H1 (cell line): ENCODE results near the gene WFDC8. TPM values are rescaled to one million over a fixed set of nuclear protein-coding genes. Genes with fewer than 3 reads are reported as not detected.

Source experiments
- CBX5 ChIP-seq: fragments of 300-800, 300-1000 bp; sonication (generic); IDR thresholded peaks from 2 replicates; pipeline ENCODE4 v1.7.1; 2016; ENCODE audit warnings: antibody characterized with exemption, low read length, low read depth
- CBX8 ChIP-seq: fragments of 300-800, 300-1000 bp; sonication (generic); IDR thresholded peaks from 2 replicates; pipeline ENCODE4 v1.7.1; 2016; ENCODE audit warnings: low read depth, low read length, borderline replicate concordance
- CHD7 ChIP-seq: fragments of 300-600 bp; sonication (generic); IDR thresholded peaks from 2 replicates; pipeline ENCODE4 v1.7.1; 2012; ENCODE audit warnings: low read length, moderate library complexity, mild to moderate bottlenecking, inconsistent platforms; ENCODE audit not compliant: insufficient replicate concordance
- GABPA ChIP-seq: IDR thresholded peaks from 2 replicates; pipeline ENCODE4 v1.6.1; 2011; ENCODE audit warnings: mild to moderate bottlenecking, low read length, moderate library complexity, borderline replicate concordance; ENCODE audit not compliant: insufficient read depth
- NANOG ChIP-seq: IDR thresholded peaks from 2 replicates; pipeline ENCODE4 v1.6.1; 2011; ENCODE audit warnings: low read length, low read depth, mild to moderate bottlenecking, inconsistent platforms; ENCODE audit not compliant: insufficient read depth, poor library complexity, severe bottlenecking
- POLR2A ChIP-seq, 2 experiments: IDR thresholded peaks; 1 replicate in 1 of 2; 2 replicates in 1 of 2; pipeline ENCODE4 v1.6.1; 2011; ENCODE audit warnings: low read depth in 2 of 2, low read length in 2 of 2, mild to moderate bottlenecking in 2 of 2; ENCODE audit errors: control extremely low read depth in 1 of 2
- SIX5 ChIP-seq: IDR thresholded peaks from 2 replicates; pipeline ENCODE4 v1.6.1; 2011; ENCODE audit warnings: mild to moderate bottlenecking, low read depth, low read length
- polyA plus RNA-seq, 7 experiments: library from polyadenylated mRNA; depleted of rRNA in 3 of 7; stranded (reverse) in 5 of 7; unstranded in 2 of 7; fragments of >200 nt in 5 of 7; fragments of 200-250 nt in 2 of 7; gene quantifications; 1 replicate in 5 of 7; 2 replicates in 1 of 7; 4 replicates in 1 of 7; pipeline versions ENCODE4 v1.2.1 to v1.2.3, GENCODE V29; 2011 to 2013; ENCODE audit warnings: missing spikeins in 2 of 7, mixed read lengths in 2 of 7
- total RNA-seq: library from RNA; stranded (reverse); fragmentation: NEBNext Ultra II Directional; extraction: Animal tissue kit (Norgen Biotek cat#: 25700); gene quantifications from 2 replicates; pipeline ENCODE4 v1.2.1, GENCODE V29; 2021
- TF ChIP-seq, protein P1 (sequence below): IDR thresholded peaks from 2 replicates; pipeline ENCODE4 v1.6.1; 2012; ENCODE audit warnings: low read length, inconsistent platforms

The WFDC8 gene
- total and polyA plus RNA-seq, 2 of the 8 experiments (the other 6 are each of a cell fraction or from before 2014, with no cell fraction given): not detected

GRCh38 chr20:45552456-45552855 lies 26.6 kb downstream of the WFDC8 start (continued):
- TF ChIP-seq CHD7 (no peak), CBX5 (no peak), CBX8 (no peak), NANOG (no peak), SIX5 (no peak), POLR2A (IDR thresholded peaks at IDR 0.05; ENCODE audit: control extremely low read depth in 1 of 2, low read depth in 2 of 2, low read length in 2 of 2) (no peak), GABPA (no peak)
- TF ChIP-seq, protein P1, sequence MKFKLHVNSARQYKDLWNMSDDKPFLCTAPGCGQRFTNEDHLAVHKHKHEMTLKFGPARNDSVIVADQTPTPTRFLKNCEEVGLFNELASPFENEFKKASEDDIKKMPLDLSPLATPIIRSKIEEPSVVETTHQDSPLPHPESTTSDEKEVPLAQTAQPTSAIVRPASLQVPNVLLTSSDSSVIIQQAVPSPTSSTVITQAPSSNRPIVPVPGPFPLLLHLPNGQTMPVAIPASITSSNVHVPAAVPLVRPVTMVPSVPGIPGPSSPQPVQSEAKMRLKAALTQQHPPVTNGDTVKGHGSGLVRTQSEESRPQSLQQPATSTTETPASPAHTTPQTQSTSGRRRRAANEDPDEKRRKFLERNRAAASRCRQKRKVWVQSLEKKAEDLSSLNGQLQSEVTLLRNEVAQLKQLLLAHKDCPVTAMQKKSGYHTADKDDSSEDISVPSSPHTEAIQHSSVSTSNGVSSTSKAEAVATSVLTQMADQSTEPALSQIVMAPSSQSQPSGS: no peak
